Hepatocyte (in vitro differentiated cells): Measurements from ENCODE around the gene XRRA1. TPM values are rescaled to one million over a fixed set of nuclear protein-coding genes. Genes with fewer than 3 reads are reported as not detected.
"Not testable (repeated sequence)": the region's sequence is repeated elsewhere in the genome, so short reads cannot be mapped to it uniquely, and the experiment has no call there.

Source experiments
- DNase-seq: peaks from one replicate; pipeline ENCODE4 v3.0.0-alpha.2; 2016; ENCODE audit warnings: low spot score
- H2AFZ ChIP-seq: fragments of 200-600 bp; sonication (generic); 2 replicates; pipeline ENCODE4 v1.6.0; 2016; ENCODE audit warnings: antibody characterized with exemption, mild to moderate bottlenecking
- H3K27ac ChIP-seq: fragments of 200-600 bp; sonication (generic); 2 replicates; pipeline ENCODE4 v1.5.1; 2016; ENCODE audit warnings: mild to moderate bottlenecking
- H3K27me3 ChIP-seq: fragments of 200-600 bp; sonication (generic); 2 replicates; pipeline ENCODE4 v1.6.1; 2016
- H3K36me3 ChIP-seq: fragments of 200-600 bp; sonication (generic); replicated peaks from 2 replicates; pipeline ENCODE4 v1.5.1; 2016; ENCODE audit warnings: low read depth; ENCODE audit not compliant: insufficient read depth
- H3K4me1 ChIP-seq: fragments of 200-600 bp; sonication (generic); 2 replicates; pipeline ENCODE4 v1.5.1; 2016; ENCODE audit warnings: mild to moderate bottlenecking, moderate library complexity; ENCODE audit not compliant: insufficient read depth
- H3K4me2 ChIP-seq: fragments of 200-600 bp; sonication (generic); 2 replicates; pipeline ENCODE4 v1.6.0; 2016
- H3K4me3 ChIP-seq: fragments of 200-600 bp; sonication (generic); 2 replicates; pipeline ENCODE4 v1.5.1; 2016; ENCODE audit warnings: mild to moderate bottlenecking
- H3K79me2 ChIP-seq: fragments of 200-600 bp; sonication (generic); 2 replicates; pipeline ENCODE4 v1.6.0; 2017; ENCODE audit warnings: mild to moderate bottlenecking
- H3K9me2 ChIP-seq: fragments of 200-600 bp; sonication (generic); replicated peaks from 2 replicates; pipeline ENCODE4 v1.6.0; 2017; ENCODE audit warnings: mild to moderate bottlenecking; ENCODE audit not compliant: insufficient read depth
- H3K9me3 ChIP-seq: fragments of 200-600 bp; sonication (generic); 2 replicates; pipeline ENCODE4 v1.5.1; 2016; ENCODE audit warnings: low read depth, mild to moderate bottlenecking
- H4K20me1 ChIP-seq: fragments of 200-600 bp; sonication (generic); 2 replicates; pipeline ENCODE4 v1.6.0; 2016; ENCODE audit warnings: mild to moderate bottlenecking; ENCODE audit not compliant: insufficient read depth, poor library complexity, severe bottlenecking
- CTCF ChIP-seq: fragments of 200-600 bp; sonication (generic); IDR thresholded peaks from 2 replicates; pipeline ENCODE4 v1.5.1; 2016; ENCODE audit warnings: antibody characterized with exemption, mild to moderate bottlenecking; ENCODE audit not compliant: poor library complexity
- EZH2 ChIP-seq: fragments of 200-600 bp; sonication (generic); IDR thresholded peaks from 2 replicates; pipeline ENCODE4 v1.6.1; 2016; ENCODE audit warnings: antibody characterized with exemption, mild to moderate bottlenecking, borderline replicate concordance
- EZH2phosphoT487 ChIP-seq: fragments of 200-600 bp; sonication (generic); IDR thresholded peaks from one replicate; pipeline ENCODE4 v1.6.1; 2018; ENCODE audit warnings: antibody characterized with exemption, mild to moderate bottlenecking, low read depth, moderate library complexity; ENCODE audit not compliant: unreplicated experiment, severe bottlenecking
- WGBS: methylation state at CpG from one replicate; pipeline ENCODE4 v1.1.6; 2016; ENCODE audit warnings: low lambda C conversion rate; ENCODE audit errors: missing lambda C conversion rate; 5-methylcytosine and 5-hydroxymethylcytosine counted together
- polyA plus RNA-seq: library from polyadenylated mRNA; unstranded; fragments of >200 nt; fragmentation: Nextera tagmentation; extraction: Ambion mirVana; gene quantifications from 2 replicates; pipeline ENCODE4 v1.2.1, GENCODE V29; 2016
- total RNA-seq: library from RNA; depleted of rRNA; stranded (reverse); fragments of >200 nt; gene quantifications from 2 replicates; pipeline ENCODE4 v1.2.3, GENCODE V29; 2014

Gene XRRA1
- total and polyA plus RNA-seq, 2 experiments from 2014 or later, result 4.9 to 7.3 TPM

- 85% methylated on average over 6 of the region's 6 CpGs for WGBS
- Histone ChIP-seq H3K36me3 (peaks cover 8% of the 10 kb centered on the region), H3K4me1 (no peaks in the 10 kb centered on the region), H3K79me2 (peaks cover 56% of the 10 kb centered on the region), H3K9me2 (no peaks in the 10 kb centered on the region), H4K20me1 (peaks cover 11% of the 10 kb centered on the region), H2AFZ (no peak overlapping the region), H3K4me2 (no peak overlapping the region), H3K4me3 (no peak overlapping the region), H3K27ac (no peak overlapping the region), H3K27me3 (no peaks in the 10 kb centered on the region), H3K9me3 (no peaks in the 10 kb centered on the region)
- DNase-seq, result no peak
- TF ChIP-seq EZH2 (no peak), EZH2phosphoT487 (no peak), CTCF (no peak)
These were observed 22.5 kb upstream of the XRRA1 start for GRCh38 chr11:74971424-74971823.

- Histone ChIP-seq H2AFZ (no peak overlapping the region), H3K27ac (no peak overlapping the region), H3K9me2 (no peaks in the 10 kb centered on the region), H3K36me3 (peaks cover 8% of the 10 kb centered on the region), H3K4me2 (no peak overlapping the region), H3K4me3 (no peak overlapping the region), H4K20me1 (peaks cover 11% of the 10 kb centered on the region), H3K79me2 (peaks cover 61% of the 10 kb centered on the region), H3K9me3 (no peaks in the 10 kb centered on the region), H3K27me3 (no peaks in the 10 kb centered on the region), H3K4me1 (no peaks in the 10 kb centered on the region)
- TF ChIP-seq CTCF (no peak), EZH2phosphoT487 (no peak)
- no peak for DNase-seq
- 91% methylated on average over 1 of the region's 1 CpG for WGBS
These were observed 22.0 kb upstream of the XRRA1 start for GRCh38 chr11:74970852-74971395.

- Histone ChIP-seq H2AFZ (no peak overlapping the region), H3K79me2 (peaks cover 75% of the 10 kb centered on the region), H3K27me3 (no peaks in the 10 kb centered on the region), H3K36me3 (peaks cover 3% of the 10 kb centered on the region), H3K27ac (no peak overlapping the region), H3K4me1 (peaks cover 5% of the 10 kb centered on the region), H3K4me3 (no peak overlapping the region), H3K4me2 (no peak overlapping the region), H4K20me1 (peaks cover 24% of the 10 kb centered on the region), H3K9me2 (no peaks in the 10 kb centered on the region), H3K9me3 (no peaks in the 10 kb centered on the region)
- WGBS, result 82% methylated on average over 5 of the region's 5 CpGs
- DNase-seq, result no peak
- TF ChIP-seq EZH2, result no peak
- TF ChIP-seq EZH2phosphoT487, result no peak
- TF ChIP-seq CTCF, result no peak
These were observed 17.8 kb upstream of the XRRA1 start for GRCh38 chr11:74966651-74967050.

GRCh38 chr11:74960128-74960527 lies 11.2 kb upstream of the XRRA1 start:
- not testable (repeated sequence) for H3K9me3 ChIP-seq, H3K9me2 ChIP-seq, H3K36me3 ChIP-seq, H2AFZ ChIP-seq, H3K27ac ChIP-seq, H3K4me2 ChIP-seq, DNase-seq, H3K27me3 ChIP-seq, H3K4me3 ChIP-seq, H3K4me1 ChIP-seq
- WGBS, result 99% methylated on average over 6 of the region's 6 CpGs
- Histone ChIP-seq H3K79me2 (peaks cover 93% of the 10 kb centered on the region), H4K20me1 (peaks cover 71% of the 10 kb centered on the region)
